GM18520 (cell line): Measurements from ENCODE around the gene ZNF177.
A peak's percentile ranks its signal among the peaks of the same experiment; 100 is the strongest.
"Not testable (repeated sequence)": the region's sequence is repeated elsewhere in the genome, so short reads cannot be mapped to it uniquely, and the experiment has no call there.

Source experiments
- ATAC-seq: cut with Tn5 transposase; IDR thresholded peaks from one replicate; pipeline ENCODE4 v1.9.1; 2021; ENCODE audit not compliant: unreplicated experiment

ZNF177 gene

GRCh38 chr19:9362905-9363304, at the start of gene ZNF177:
Gene ZNF177 (plus strand): TSS chr19:9363013. CDS start chr19:9378312, 15,299 bp downstream.
- ATAC-seq: no peak

DNA sequence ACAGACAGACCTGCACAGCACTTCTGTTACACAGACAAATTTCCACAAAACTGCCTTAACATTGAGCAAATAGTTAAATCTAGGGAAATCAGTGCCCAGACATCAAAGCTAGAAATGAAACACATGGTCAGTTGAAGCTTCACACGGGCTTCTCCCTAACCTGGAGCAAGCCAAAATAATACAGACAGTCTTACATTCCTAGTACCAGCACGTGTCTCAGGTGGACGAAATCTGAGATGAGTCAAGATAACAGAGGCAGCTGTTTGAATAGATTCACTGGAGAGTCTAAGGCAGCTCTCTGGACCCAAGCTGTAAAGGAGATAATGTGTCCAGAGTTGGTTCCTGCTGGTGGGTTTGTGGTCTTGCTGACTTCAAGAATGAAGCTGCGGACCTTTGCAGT, 49.1 kb upstream of the ZNF177 start:
- ATAC-seq: no peak

GRCh38 chr19:9321338-9321737, 41.5 kb upstream of the ZNF177 start:
- ATAC-seq: no peak

DNA sequence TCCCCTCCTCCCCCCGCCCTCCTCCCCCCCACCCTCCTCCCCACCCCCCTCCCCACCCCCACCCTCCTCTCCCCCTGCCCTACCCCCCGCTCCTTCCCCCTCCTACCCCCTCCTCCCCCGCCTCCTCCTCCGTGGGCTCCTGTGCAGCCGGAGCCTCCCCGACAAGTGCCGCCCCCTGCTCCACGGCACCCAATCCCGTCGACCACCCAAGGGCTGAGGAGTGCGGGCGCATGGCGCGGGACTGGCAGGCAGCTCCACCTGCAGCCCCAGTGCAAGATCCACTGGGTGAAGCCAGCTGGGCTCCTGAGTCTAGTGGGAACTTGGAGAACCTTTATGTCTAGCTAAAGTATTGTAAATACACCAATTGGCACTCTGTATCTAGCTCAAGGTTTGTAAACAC, 41.1 kb upstream of the ZNF177 start:
- ATAC-seq: not testable (repeated sequence)

GRCh38 chr19:9322201-9322600, 40.6 kb upstream of the ZNF177 start:
- ATAC-seq: not testable (repeated sequence)

- ATAC-seq: peak; percentile 3
These were observed 39.3 kb upstream of the ZNF177 start for GRCh38 chr19:9323557-9323918.

- peak; percentile 88 for ATAC-seq
These were observed 38.8 kb upstream of the ZNF177 start, which contains the start of gene ZNF559 for GRCh38 chr19:9323919-9324583. Gene ZNF559 (plus strand): TSS chr19:9324179. CDS start chr19:9338550, 14,371 bp downstream.

GRCh38 chr19:9324584-9324962, 38.2 kb upstream of the ZNF177 start:
- ATAC-seq: no peak

DNA sequence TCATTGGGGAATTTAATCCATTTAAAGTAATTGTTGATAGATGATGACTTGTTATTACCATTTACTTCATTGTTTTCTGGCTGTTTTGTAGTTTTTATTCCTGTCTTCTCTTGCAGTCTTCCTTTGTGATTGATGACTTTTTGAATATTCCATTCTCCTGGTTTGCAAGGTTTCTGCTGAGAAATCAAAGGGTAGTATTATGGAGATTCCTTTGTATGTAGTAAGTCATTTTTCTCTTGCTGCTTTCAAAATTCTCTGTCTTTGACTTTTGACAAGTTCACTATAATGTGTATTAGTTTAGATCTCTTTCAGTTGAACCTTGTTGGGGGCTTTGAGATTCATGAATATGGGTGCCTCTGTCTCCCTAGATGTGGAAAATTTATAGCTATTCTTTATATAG, 32.8 kb upstream of the ZNF177 start:
- no peak for ATAC-seq

DNA sequence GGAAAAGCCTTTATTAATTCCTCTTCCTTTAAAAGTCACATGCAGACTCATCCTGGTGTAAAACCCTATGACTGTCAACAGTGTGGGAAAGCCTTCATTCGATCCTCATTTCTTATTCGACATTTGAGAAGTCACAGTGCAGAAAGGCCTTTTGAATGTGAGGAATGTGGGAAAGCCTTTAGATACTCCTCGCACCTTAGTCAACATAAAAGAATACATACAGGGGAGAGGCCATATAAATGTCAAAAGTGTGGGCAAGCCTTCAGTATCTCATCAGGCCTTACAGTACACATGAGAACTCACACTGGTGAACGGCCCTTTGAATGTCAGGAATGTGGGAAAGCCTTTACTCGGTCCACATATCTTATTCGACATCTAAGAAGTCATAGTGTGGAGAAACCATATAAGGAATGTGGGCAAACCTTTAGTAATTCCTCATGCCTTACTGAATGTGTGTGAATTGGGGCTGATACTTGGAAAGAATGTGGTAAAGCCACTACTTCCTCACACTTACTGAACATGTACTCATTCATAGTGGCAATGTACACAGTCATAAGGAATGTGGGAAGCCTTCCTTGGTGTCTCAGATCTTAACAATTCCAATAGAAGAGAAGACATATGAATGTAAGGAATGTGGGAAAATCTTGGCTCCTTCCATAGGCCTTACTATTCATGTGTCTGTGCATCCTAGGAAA, 20.1 kb upstream of the ZNF177 start:
- no peak for ATAC-seq

DNA sequence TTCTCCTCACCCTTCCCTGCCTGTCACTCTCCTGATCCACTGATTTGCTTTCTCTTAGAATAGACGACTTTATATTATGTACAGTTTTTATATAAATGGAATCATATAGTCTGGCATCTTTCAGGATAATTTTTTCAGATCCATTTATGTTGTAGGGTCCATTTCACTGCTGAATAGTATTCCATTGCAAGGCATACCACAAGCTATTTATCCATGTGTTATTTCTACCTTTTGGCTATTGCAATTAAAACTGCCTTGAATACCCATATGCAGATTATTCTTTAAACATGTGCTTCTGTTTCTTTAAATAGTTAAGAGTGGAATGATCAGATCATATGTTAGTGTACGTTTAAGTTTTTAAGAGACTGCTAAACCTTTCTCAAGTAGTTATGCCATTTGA, 17.8 kb upstream of the ZNF177 start:
- no peak for ATAC-seq

- no peak for ATAC-seq
These were observed 14.6 kb upstream of the ZNF177 start for GRCh38 chr19:9348253-9348652.

GRCh38 chr19:9348671-9349070, 14.1 kb upstream of the ZNF177 start:
- no peak for ATAC-seq

DNA sequence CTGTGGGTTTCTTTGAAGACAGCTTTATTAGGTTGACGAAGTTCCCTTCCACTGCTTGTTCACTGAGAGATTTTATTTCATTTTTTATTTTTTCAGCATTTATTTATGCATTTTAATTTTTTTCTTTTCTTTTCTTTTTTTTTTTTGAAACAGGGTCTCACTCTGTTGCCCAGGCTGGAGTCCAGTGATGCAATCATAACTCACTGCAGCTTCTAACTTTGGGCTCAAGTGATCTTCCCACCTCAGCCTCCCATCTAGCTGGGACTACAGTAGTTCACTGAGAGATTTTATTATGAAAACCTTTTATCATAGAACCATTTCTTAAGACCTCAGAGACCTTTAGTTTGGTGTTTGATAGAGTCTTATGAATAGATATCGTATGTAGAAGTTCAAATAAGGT, 10.3 kb upstream of the ZNF177 start:
- ATAC-seq: no peak

DNA sequence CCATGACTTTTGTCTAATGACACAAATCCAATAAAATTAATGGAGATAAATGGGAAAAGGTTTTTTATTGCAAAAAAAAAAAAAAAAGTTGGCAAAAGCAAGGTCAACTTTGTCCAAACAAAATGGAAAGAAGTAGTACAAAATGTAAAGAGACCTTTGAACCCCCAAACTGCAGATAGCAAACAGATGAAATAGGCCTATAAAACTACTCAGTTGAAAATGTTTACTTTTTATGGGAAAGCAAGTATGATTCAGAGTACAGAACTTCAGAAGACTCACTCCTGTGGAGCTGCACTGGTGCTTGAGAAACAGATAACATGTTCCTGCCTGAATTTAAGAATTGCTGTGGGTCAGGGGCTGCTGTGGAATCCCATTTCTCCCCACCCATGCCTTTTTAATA, 9.8 kb upstream of the ZNF177 start:
- no peak for ATAC-seq

DNA sequence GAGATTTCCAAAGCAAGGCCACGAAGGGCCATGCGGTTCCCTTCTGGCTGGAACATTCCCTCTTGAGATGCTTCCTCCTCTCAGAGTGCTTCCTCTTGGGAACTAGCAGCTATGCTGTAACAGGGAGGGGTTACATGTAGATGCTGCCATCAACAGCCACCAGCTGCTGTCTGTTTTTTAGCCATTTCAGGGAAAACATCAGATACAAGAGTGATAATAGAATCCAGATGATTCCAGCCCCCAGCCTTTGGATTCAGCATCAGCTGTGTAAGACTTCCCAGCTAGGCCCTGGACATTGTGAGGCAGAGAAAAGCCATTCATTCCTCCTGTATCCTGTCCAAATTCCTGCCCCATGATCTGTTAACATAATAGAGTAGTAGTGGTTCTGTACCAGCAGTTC, 8.2 kb upstream of the ZNF177 start:
- no peak for ATAC-seq

DNA sequence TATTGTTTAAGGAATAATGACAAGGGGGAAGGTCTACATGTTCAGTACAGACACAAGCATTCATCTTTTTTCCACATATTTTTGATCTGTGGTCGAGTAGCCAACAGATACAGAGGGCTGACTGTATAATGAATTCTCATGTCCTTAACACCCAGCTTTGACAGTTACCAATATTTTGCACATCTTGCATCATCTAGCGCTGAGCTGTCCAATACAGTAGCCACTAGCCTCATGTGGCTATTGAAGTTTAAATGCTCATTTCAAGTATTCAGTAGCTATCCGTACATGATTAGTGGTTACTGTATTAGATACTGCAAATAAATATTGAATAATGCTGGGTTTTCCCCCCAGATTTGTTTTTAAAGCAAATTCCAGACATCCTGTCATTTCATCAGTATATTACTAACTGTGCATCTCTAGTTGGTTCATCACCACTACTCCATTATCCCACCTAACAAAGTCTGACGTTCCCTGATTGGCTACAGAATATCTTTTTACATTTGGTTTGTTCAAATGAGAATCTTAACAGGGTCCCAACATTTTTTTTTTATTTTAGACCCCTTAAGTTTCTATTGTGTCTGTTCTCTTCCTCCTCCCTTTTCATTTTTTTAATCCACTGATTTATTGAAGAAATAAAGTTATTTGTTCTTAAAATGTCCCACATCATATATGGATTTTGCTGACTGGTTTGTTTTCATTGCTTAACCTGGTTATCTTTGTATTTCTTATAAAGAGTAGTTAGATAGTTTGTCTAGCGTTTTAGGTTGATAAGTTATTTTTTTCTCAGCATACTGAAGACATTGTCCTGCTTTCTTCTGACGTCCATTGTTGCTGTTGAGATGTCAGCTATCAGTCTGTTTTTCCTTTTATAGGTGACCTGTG, 8.2 kb downstream of the ZNF177 start:
- ATAC-seq: no peak

- ATAC-seq: no peak
These were observed 18.6 kb downstream of the ZNF177 start for GRCh38 chr19:9381361-9381785.

DNA sequence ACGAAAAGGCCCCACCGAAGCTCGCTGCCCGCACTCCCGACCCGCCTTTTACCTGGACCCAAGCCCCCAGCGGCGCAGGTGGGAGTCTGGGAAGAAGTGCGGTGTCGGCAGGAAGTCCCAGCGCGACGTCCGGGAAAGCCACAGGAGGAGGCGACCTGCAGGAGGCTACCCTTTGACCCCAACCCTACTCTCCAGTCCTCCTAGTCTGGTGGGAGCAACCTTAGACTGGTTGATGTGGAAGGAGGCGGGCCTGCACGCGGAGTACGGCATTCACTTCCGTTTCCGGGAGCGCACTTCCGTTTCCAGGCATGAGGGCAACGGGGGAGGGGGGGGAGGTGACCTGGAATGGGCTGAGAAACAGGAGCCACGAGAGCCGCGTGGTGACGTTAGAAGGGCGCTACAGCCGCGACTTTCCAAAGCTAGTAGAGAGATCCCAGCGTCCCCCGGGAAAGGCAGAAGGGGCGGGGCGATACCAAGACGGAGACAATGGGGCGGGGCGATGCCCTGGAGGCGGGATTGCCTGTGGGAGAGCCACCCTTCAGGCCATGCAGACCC, 44.1 kb downstream of the ZNF177 start:
- no peak for ATAC-seq

DNA sequence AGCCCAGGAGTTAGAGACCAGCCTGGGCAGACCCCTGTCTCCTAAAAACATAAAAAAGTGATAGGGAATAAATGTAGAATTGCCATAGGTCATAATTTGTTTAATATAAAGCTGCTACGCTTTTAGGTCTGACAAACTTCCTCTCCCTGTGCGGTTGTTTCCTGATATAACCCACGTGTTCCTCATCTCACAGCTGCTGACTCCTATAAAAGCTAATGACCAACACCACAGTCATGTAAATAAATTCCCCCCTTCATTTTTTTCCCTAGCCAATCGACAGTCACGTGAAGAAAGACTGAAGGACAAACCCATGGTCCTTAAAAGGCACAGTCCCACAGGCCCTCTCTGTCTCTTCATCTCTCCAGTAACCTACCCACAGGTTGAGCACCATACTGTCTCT, 45.0 kb downstream of the ZNF177 start:
- no peak for ATAC-seq

DNA sequence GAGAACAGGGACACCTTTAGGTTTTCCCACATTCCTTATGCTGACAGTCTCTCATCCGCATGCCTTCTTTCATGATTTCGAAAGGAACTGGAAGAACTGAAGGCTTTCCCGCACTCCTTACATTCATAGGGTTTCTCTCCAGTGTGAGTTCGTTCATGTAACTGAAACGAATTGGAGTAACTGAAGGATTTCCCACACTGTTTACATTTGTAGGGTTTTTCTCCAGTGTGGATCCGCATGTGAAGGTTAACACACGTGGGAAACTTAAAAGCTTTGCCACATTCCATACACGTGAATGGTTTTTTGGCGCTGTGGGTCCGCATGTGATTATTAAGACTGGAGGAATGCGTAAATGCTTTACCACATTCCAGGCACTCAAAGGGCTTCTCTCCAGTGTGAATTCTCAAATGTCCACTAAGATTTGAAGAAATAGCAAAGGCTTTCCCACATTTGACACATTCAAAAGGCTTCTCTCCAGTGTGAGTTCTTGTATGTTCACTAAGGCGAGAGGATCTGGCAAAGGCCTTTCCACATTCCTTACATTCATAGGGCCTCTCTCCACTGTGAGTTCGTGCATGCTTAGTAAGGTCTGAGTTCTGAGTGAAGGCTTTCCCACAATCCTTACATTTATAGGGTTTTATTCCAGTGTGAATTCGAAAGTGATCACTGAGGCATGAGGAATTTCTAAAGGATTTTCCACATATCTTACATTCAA, 50.6 kb downstream of the ZNF177 start:
- no peak for ATAC-seq
